ENCODE results near the gene TMEFF2. TPM values are rescaled to one million over a fixed set of nuclear protein-coding genes. Genes with fewer than 3 reads are reported as not detected.

Gene TMEFF2
- total RNA-seq, 1 donor from 2014 or later, result 4.8 TPM

DNA sequence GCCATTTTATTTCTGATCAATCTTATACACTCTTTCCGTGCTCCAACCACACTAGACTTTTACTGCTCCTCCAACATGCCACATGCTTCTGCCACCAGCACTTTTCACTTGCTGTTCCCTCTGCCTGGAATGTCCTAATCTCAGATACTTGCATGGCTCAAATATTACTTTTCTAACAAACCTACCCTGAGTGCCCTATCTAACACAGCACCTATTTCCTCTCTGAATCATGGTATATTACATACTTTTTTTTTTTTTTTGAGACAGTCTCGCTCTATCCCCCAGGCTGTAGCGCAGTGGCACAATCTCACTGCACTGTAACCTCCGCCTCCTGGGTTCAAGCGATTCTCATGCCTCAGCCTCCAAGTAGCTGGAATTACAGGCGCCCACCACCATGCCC, 181.5 kb downstream of the TMEFF2 start:
- DNase-seq (ENCODE audit: low spot score), result no peak

GRCh38 chr2:192011196-192011595, 183.5 kb downstream of the TMEFF2 start:
- DNase-seq (ENCODE audit: low spot score), result no peak

DNA sequence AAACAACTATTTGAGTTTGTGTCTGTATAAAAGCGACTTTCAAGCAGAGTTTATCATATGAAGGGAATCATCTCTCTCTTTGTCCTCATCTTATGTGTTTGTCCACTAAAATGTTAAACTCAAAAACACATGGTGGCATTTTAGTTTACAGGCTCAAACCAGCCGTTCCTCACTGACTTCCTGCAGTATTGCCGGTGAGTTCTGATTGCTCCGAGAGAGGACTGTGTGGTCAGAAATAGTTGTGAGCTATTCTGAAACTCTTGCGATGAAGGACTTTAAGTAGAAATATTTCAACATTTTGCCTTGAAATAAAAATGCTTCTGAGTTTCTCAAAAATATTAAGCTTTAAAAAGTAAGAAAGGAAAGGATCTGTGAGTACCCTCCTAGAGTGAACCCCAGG, 184.7 kb downstream of the TMEFF2 start:
- no peak for DNase-seq (ENCODE audit: low spot score)

- DNase-seq (ENCODE audit: low spot score), result no peak
These were observed 187.0 kb downstream of the TMEFF2 start for GRCh38 chr2:192007581-192008228.

DNA sequence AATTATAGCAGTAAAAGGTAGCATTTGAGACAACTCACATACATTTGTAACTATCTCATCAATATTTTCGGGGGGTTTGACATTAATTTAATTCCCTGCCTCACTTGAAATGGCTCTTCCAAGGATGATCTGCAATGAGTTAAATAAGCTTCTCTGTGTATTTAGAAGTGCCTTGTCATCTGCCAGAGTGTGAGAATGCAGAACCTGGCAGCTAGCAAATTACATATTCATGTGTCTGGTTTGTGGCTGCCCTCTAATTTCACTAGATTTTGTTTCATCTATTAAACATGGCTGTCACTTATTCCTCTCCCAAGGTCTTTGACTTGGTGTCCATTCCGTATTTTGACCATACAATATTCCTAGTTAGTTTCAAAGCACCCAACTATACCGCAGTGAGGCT, 189.5 kb downstream of the TMEFF2 start:
- DNase-seq (ENCODE audit: low spot score), result no peak

- no peak for DNase-seq (ENCODE audit: low spot score)
These were observed 190.4 kb downstream of the TMEFF2 start for GRCh38 chr2:192004188-192004963.

- no peak for DNase-seq (ENCODE audit: low spot score)
These were observed 192.3 kb downstream of the TMEFF2 start for GRCh38 chr2:192002418-192002817.

GRCh38 chr2:192000196-192000980, 194.3 kb downstream of the TMEFF2 start:
- no peak for DNase-seq (ENCODE audit: low spot score)

DNA sequence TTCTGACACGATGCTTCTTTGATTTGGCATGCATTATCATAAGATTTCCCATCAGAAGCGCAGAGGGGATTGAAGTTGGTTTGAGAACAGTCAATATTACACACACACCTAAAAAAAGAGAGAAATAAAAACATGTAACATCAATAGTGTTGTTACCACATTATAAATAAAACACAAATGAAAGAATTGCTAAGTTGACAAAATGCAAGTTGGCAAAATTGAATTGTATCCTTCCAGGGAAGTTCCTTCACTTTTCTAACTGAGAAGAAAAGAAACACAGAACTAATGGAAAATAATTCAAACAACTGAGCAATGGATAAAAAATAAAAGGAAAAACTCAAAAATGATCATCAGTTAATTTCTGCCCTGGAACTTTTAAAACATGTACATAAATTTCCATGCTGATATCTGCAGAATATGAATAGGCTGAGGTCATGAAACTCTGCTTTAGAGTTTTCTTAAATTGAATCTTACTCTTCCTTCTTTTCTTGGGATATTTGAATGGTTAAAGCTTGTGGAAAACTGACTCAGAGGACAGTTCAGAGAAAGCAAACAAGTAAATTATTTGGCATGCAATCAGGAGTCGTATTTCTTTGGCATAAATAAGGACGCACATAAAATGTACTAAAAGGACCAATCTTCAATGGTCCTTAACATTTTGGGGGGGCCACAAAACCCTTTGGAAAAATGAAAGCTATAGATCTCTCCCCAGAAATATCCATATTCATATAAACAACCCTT, 195.5 kb downstream of the TMEFF2 start:
- no peak for DNase-seq (ENCODE audit: low spot score)

DNA sequence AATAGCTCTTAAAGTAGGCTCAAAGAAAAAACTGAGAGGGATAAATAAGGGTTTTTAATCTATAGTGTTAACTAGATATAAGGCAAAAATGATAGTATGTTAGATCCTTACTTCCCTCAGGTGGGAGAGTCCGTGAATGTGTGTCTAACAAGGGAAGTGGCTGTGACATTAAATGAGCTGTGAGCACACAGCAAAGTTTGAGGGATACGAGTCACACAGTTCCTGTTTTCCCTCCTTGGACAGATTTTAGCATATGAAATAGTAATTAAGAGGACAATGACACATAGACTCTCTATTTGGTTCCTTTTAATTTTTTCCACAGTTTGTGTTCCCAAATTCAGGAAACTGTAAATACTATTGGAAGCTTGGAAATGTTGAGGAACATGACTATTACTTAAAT, 199.4 kb downstream of the TMEFF2 start:
- DNase-seq (ENCODE audit: low spot score), result no peak

DNA sequence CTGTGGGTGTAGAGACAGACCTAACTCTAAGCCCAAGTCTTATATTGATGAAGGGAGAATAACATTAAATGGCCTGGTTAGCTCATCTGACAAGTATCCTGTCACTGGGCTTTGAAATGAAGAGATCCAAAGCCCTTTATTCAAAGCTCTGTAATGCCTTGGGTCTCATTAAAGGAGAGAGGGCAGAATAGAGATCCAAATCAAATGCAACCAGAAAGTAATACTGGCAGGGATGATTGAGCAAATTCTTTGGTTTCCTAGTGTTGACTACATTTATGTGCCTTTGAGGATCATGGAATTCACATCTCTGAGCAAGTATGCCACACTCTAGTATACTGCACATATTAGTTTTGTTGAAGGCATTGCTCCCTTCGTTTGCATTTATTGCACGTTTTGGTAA, 200.0 kb downstream of the TMEFF2 start:
- no peak for DNase-seq (ENCODE audit: low spot score)

DNA sequence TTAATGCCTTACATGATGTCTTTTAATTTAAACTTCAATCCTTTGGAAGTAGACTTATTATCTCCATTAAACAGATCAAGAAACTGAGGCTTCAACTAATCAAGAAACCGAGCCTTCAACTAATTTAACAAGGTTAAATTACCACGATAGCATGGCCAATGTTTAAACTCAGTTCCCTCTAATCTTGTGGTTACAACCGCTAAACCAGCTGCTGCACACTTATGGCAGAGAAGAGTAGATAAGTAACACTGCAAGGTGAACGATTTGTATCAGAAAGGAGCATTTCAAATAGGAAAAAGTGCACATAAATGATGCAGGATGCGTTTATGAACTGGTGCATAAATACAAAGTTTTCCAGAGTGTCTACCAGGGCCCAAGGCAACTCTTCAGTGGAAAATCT, 203.3 kb downstream of the TMEFF2 start:
- DNase-seq (ENCODE audit: low spot score), result no peak

DNA sequence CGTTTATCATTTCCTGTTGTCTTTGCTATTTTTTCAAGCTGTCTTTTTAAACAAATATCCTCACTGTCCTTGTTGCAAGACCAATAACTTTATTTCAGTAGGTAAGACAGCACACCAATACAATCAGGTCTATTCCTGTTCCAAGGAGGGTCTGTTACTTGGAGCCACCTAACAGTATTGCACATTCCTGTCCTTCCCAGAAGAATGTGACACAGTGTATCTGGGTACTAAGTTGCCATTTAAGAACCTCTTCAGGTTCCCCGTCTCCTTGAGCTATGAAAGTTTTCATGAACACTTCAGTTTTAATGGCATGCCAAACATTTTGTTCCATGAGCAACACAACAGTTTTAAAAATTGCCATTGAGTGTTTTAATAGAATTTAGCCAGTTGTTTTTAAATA, 209.0 kb downstream of the TMEFF2 start:
- DNase-seq (ENCODE audit: low spot score), result no peak

DNA sequence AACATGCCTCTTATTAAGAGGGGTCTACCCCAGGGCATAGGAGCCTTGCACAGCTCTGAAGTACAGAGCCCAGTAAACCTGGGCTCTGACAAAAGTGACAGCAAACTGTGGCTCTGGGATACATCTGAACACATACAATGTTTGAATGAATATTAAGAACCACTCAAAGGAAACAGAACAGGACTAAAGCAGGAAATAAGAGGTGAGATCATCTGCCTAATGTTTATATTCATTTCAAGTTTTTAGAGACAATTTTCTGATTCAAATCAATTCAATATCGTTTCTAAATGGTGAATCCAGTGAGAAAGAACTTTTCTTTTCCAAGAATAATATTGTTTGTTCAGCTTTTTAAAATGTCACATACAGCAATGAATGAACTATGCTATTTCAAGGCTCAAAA, 211.1 kb downstream of the TMEFF2 start:
- no peak for DNase-seq (ENCODE audit: low spot score)

- DNase-seq (ENCODE audit: low spot score), result no peak
These were observed 211.5 kb downstream of the TMEFF2 start for GRCh38 chr2:191983186-191983585.

- DNase-seq (ENCODE audit: low spot score), result no peak
These were observed 213.0 kb downstream of the TMEFF2 start for GRCh38 chr2:191981706-191982105.

DNA sequence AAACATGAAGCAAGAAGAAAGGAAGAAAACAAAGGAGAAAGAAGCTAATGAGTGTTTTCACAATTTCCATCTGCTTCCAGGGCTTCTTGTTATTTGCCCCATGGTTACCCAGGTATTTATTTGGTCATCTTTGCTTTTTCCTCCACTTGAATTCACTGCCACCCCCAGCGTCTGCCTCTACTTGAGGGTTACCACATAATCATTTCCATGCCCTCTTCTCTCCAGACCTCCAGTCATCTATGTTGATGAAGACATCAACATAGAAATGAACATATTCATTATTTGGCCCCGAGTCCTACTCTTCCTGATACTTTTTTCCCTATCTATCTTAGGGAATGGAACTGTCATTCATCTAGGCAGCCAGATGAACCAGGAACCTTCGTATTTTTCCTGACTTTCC, 214.2 kb downstream of the TMEFF2 start:
- no peak for DNase-seq (ENCODE audit: low spot score)

DNA sequence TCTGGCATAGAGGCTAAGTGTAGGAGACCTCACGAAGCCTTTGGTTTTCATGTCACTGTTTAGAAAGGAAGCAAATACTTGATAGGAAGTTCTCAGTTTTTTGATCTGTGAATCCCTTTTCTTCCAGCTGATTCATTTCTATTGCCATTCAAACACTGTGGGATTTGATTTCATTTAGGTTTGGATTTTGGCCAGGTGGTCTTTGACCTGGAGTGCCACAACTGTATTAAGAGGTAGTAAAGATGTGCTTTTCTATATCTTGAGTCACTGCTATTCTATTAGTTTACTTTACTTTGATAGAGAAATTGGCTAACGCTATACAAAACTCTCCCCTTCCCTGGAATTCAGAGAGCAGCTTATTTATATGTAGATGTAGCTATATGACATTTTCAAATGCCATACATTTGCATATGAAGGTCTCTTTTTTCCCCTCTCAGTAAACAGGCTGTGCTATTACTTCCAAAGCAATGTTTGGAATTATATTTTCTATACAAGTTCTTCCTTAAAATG, 215.5 kb downstream of the TMEFF2 start:
- DNase-seq (ENCODE audit: low spot score), result no peak

DNA sequence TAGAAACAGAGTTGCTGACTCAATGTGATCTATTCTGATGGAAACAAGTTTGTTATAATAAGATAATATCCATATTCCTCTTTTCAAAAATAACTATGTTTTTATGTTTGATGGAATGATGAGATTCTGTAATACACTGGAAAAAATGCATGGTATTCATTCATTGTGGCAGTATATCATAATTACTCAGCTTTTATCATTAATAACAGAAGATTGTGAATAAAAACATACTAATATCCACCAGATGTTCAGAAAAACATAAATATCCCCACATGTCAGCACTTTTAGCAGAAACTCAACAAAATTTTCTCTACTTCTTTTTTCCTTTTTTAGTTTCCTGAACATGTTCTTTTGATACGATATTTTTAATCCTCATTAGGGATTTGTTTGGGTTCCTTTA, 217.0 kb downstream of the TMEFF2 start:
- DNase-seq (ENCODE audit: low spot score), result no peak

GRCh38 chr2:191976436-191976835, 218.3 kb downstream of the TMEFF2 start:
- DNase-seq (ENCODE audit: low spot score), result no peak

DNA sequence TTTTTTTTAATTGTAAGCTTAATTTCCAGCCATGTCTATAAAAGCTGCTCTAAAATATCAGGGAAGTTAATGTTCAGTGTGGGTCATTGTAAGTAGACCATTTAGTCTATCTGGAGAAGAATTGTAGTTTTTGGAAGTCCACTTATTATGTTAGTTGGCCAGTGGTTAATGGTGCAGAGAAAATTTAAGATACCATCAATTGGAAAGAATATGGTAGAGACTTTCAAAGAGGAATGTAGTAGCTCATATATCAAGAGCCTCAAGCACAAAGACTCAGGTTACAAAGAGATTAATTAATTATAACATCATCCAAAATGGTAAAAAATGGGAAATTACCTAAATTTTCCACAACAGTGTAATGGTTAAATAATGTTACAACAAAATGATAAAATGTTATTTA, 220.1 kb downstream of the TMEFF2 start:
- no peak for DNase-seq (ENCODE audit: low spot score)

- DNase-seq (ENCODE audit: low spot score), result no peak
These were observed 223.9 kb downstream of the TMEFF2 start for GRCh38 chr2:191970867-191971266.

Measured in ureter (tissue), 1 donor.